Tracheal epithelial cell (primary cell): ENCODE data around the gene SPACDR. TPM values are rescaled to one million over a fixed set of nuclear protein-coding genes. Genes with fewer than 3 reads are reported as not detected.

Experiments
- total RNA-seq: library from RNA; depleted of rRNA; stranded (reverse); fragments of >200 nt; gene quantifications from 2 replicates; pipeline ENCODE4 v1.2.1, GENCODE V29; 2014

SPACDR gene
- total RNA-seq = 0.48 and 0.85 TPM in 2 replicates

GRCh38 chr7:100464210-100464660 lies at the start of gene SPACDR:
SPACDR (minus strand) TSS chr7:100464260; CDS start chr7:100464025, 235 bp downstream.

GRCh38 chr7:100483722-100484672 lies 19.9 kb upstream of the SPACDR start, which contains the start of gene NYAP1:
NYAP1 (plus strand) TSS chr7:100483927; CDS start chr7:100485312, 1,385 bp downstream.

GRCh38 chr7:100478958-100479660 lies 15.0 kb upstream of the SPACDR start, which contains the start of gene TSC22D4:
TSC22D4 (minus strand) TSS chr7:100479214; CDS start chr7:100478038, 1,176 bp downstream.

GRCh38 chr7:100429637-100430492 lies 34.2 kb downstream of the SPACDR start, which contains the start of gene MEPCE:
MEPCE (plus strand) TSS chr7:100429831; CDS start chr7:100430019, 188 bp downstream.

GRCh38 chr7:100428199-100428966 lies 35.7 kb downstream of the SPACDR start, which contains the start of gene ZCWPW1:
ZCWPW1 (minus strand) TSS chr7:100428703; CDS start chr7:100420649, 8,054 bp downstream.

Other genes starting within 250 kb of the SPACDR start
- not detected in 2 replicates for gene PVRIG, start 244.3 kb downstream of the SPACDR start, total RNA-seq
- gene SPDYE3, start 156.6 kb downstream of the SPACDR start, total RNA-seq = not detected in 2 replicates
- 3.2 and 5.8 TPM in 2 replicates for gene PILRB, start 106.1 kb downstream of the SPACDR start, total RNA-seq
- gene PILRA, start 90.8 kb downstream of the SPACDR start, total RNA-seq = under 0.01 TPM in 1 of 2 replicates, not detected in the other
- 1.4 and 2.8 TPM in 2 replicates for gene ZCWPW1, start 35.6 kb downstream of the SPACDR start, total RNA-seq
- gene MEPCE, start 34.4 kb downstream of the SPACDR start, total RNA-seq = 14.9 and 16.6 TPM in 2 replicates
- gene PPP1R35, start 27.8 kb downstream of the SPACDR start, total RNA-seq = 36.6 and 39.2 TPM in 2 replicates
- 12.4 and 14.9 TPM in 2 replicates for gene TSC22D4, start 15.0 kb upstream of the SPACDR start, total RNA-seq
- 0.85 and 1.4 TPM in 2 replicates for gene NYAP1, start 19.7 kb upstream of the SPACDR start, total RNA-seq
- 3.4 and 7.0 TPM in 2 replicates for gene AGFG2, start 74.9 kb upstream of the SPACDR start, total RNA-seq
- gene SAP25, start 109.6 kb upstream of the SPACDR start, total RNA-seq = not detected in 2 replicates
- 10.9 and 11.6 TPM in 2 replicates for gene LRCH4, start 121.9 kb upstream of the SPACDR start, total RNA-seq
- gene FBXO24, start 122.1 kb upstream of the SPACDR start, total RNA-seq = 0.64 TPM in 1 of 2 replicates, not detected in the other
- gene PCOLCE, start 138.1 kb upstream of the SPACDR start, total RNA-seq = 1.4 TPM in 1 of 2 replicates, not detected in the other
- 3.6 and 3.9 TPM in 2 replicates for gene MOSPD3, start 148.3 kb upstream of the SPACDR start, total RNA-seq
- gene TFR2, start 177.3 kb upstream of the SPACDR start, total RNA-seq = 0.72 and 1.3 TPM in 2 replicates
- not detected in 2 replicates for gene ACTL6B, start 192.2 kb upstream of the SPACDR start, total RNA-seq
- 99.3 and 110 TPM in 2 replicates for gene GNB2, start 209.5 kb upstream of the SPACDR start, total RNA-seq
- gene GIGYF1, start 230.0 kb upstream of the SPACDR start, total RNA-seq = 12.3 and 15.1 TPM in 2 replicates
- 40.7 and 63.1 TPM in 2 replicates for gene POP7, start 241.9 kb upstream of the SPACDR start, total RNA-seq